BE2C (cell line): ENCODE results near the gene SYT7.
"Not testable (repeated sequence)": the region's sequence is repeated elsewhere in the genome, so short reads cannot be mapped to it uniquely, and the experiment has no call there.

Source experiments
- DNase-seq: peaks from one replicate; pipeline ENCODE4 v3.0.0-alpha.2; 2020
- H3K27me3 ChIP-seq: fragments of 250-450 bp; sonication (Bioruptor Pico); 2 replicates; pipeline ENCODE4 v1.5.1; 2020; ENCODE audit warnings: mild to moderate bottlenecking
- H3K36me3 ChIP-seq: fragments of 250-450 bp; sonication (Bioruptor Pico); 2 replicates; pipeline ENCODE4 v1.5.1; 2020; ENCODE audit warnings: mild to moderate bottlenecking
- H3K4me1 ChIP-seq: fragments of 250-450 bp; sonication (Bioruptor Pico); 2 replicates; pipeline ENCODE4 v1.5.1; 2020
- H3K4me3 ChIP-seq: 2 replicates; pipeline ENCODE4 v1.5.1; 2011; ENCODE audit warnings: low read depth, low read length
- H3K9me3 ChIP-seq: fragments of 250-450 bp; sonication (Bioruptor Pico); 2 replicates; pipeline ENCODE4 v1.5.1; 2020
- CTCF ChIP-seq: IDR thresholded peaks from 2 replicates; pipeline ENCODE4 v1.5.1; 2012; ENCODE audit warnings: mild to moderate bottlenecking, low read depth, low read length

SYT7 gene

GRCh38 chr11:61617515-61617914 is 36.6 kb upstream of the SYT7 start:
- H3K36me3 ChIP-seq = no peaks in the 10 kb centered on the region
- H3K4me1 ChIP-seq = no peaks in the 10 kb centered on the region
- H3K9me3 ChIP-seq = no peaks in the 10 kb centered on the region
- no peaks in the 10 kb centered on the region for H3K27me3 ChIP-seq
- H3K4me3 ChIP-seq = no peak overlapping the region
- no peak for DNase-seq
- TF ChIP-seq CTCF = peak; percentile 16; the same call in 1 of the 2 replicates

DNA sequence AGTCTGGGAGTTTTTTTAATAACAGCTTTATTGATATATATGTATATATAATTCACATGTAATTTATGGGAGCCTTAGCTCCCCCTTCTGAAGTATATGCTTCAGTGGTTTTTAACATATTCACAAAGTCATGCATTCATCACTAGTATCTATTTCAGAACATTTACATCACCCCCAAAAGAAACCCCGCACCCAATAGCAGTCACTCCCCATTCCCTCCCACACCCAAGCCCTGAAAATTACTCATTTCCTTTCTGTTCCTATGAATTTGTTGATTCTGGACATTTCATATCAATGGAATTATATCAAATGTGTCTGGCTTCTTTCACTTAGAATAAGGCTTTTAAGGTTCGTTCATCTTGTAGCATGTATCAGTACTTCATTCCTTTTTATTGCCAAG is 35.6 kb upstream of the SYT7 start:
- no peaks in the 10 kb centered on the region for H3K27me3 ChIP-seq
- H3K9me3 ChIP-seq = no peaks in the 10 kb centered on the region
- no peaks in the 10 kb centered on the region for H3K36me3 ChIP-seq
- no peak overlapping the region for H3K4me3 ChIP-seq
- TF ChIP-seq CTCF = no peak
- DNase-seq = no peak
- H3K4me1 ChIP-seq = peaks cover 4% of the 10 kb centered on the region; the same call in 1 of the 2 replicates

DNA sequence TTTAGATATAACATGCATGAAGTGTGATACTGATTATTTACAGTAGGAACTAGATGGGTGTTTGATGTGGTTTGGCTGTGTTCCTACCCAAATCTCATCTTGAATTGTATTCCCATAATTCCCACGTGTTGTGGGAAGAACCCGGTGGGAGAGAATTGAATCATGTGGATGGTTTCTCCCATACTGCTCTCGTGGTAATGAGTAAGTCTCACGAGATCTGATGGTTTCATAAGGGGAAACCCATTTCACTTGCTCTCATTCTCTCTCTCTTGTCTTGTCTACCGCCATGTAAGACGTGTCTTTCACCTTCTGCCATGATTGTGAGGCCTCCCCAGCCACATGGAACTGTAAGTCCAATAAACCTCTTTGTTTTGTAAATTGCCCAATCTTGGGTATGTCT is 33.9 kb upstream of the SYT7 start:
- H3K9me3 ChIP-seq, H3K27me3 ChIP-seq, H3K4me3 ChIP-seq, DNase-seq, H3K36me3 ChIP-seq: not testable (repeated sequence)
- peaks cover 13% of the 10 kb centered on the region; the same call in 1 of the 2 replicates for H3K4me1 ChIP-seq

DNA sequence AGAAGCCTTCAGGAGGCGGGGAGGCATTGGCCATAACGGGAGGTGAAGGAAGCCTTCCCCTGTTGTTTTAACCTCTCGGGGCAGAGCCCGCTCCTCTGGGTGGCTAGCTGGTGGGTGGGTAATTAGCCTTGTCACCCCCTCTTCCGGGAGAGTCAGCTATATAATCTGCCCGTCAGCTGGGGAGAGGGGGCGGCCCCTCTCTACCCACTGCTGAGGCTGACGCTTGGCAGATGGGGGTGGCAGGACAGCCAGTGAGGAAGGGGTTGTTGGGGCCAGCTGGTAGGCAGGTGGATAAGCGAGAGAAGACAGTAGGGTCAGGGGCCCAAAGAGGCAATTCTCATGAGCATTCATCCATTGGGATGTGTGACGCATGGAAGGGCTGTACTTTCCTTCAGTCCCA is 33.0 kb upstream of the SYT7 start:
- H3K36me3 ChIP-seq = no peaks in the 10 kb centered on the region
- no peaks in the 10 kb centered on the region for H3K9me3 ChIP-seq
- TF ChIP-seq CTCF = no peak
- no peaks in the 10 kb centered on the region for H3K27me3 ChIP-seq
- DNase-seq = no peak
- no peak overlapping the region for H3K4me3 ChIP-seq
- peaks cover 13% of the 10 kb centered on the region; the same call in 1 of the 2 replicates for H3K4me1 ChIP-seq

GRCh38 chr11:61613051-61613450 is 32.2 kb upstream of the SYT7 start:
- Histone ChIP-seq H3K9me3 (no peaks in the 10 kb centered on the region), H3K4me3 (no peak overlapping the region), H3K36me3 (no peaks in the 10 kb centered on the region), H3K4me1 (peaks cover 13% of the 10 kb centered on the region; the same call in 1 of the 2 replicates), H3K27me3 (no peaks in the 10 kb centered on the region)
- no peak for TF ChIP-seq CTCF
- no peak for DNase-seq

DNA sequence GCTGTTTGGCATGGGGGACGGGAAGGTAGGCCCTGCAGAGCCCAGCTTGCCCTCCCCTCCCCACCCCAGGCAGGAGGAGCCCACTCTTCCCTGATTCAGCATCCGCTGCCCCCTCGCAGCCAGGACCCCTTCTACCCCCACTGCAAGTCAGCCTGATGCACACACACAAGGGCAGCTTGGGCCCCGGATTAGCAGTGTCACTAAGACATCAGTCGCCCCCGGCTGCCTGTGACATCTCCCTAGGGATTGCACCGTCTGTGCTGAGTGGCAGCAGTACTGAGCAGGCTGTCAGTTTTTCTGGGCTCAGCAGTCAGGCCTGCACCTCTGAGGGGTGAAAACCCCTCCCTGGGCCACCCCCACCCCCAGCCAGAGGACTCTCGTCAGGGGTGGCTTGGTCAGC is 30.4 kb upstream of the SYT7 start:
- Histone ChIP-seq H3K27me3 (no peaks in the 10 kb centered on the region), H3K4me1 (peaks cover 13% of the 10 kb centered on the region; the same call in 1 of the 2 replicates), H3K4me3 (no peak overlapping the region), H3K9me3 (no peaks in the 10 kb centered on the region), H3K36me3 (no peaks in the 10 kb centered on the region)
- no peak for TF ChIP-seq CTCF
- peak; percentile 66 for DNase-seq

- Histone ChIP-seq H3K36me3 (no peaks in the 10 kb centered on the region), H3K27me3 (no peaks in the 10 kb centered on the region), H3K9me3 (no peaks in the 10 kb centered on the region), H3K4me1 (peaks cover 13% of the 10 kb centered on the region; the same call in 1 of the 2 replicates), H3K4me3 (no peak overlapping the region)
- no peak for TF ChIP-seq CTCF
- DNase-seq = no peak
Observed at GRCh38 chr11:61610905-61611304, 30.0 kb upstream of the SYT7 start.
